ENCODE results near the gene TRIP11.

The TRIP11 gene

DNA sequence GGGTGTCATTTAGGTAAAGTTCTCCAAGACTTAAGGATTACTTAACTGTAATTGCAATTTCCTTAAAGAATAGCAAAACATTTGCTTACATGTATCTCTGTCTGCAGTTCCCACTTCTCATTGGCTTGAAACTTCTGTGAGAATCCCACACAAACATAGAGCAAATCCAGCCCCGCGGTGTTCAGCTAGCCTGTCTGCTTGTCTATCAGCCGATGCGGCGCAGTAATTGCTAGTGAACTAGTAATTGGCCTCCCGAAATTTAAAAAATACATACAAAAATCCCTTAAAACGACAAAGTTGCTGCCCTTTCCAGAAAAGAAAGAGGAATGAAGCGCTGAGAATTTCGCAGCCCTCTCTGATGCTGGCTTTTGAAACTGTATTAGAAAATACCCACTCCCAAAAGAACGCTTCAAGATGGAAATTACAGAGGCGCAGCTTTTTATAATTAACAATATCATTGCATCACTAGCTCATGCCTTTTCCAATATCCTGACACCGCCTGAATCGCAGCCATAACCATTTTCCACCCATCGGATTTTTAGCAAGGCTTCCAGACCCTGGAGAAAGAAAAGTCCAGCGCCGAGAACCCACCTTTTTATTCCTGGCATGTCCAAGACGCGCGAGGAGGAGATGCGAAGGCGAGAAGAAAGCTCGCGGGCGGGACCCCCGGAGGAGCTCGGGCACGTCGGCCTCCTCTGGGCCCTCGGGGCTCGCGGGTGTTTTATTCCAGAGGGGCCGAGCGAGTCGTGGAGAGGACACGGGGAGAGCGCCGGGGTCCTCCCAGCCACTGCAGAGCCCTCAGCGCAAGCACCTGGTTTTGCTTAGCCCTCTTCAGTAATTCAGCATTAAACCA is 93.0 kb downstream of the TRIP11 start:
- peak; percentile 48 to 53 for DNase-seq (ENCODE audit: low read depth in 2 of 2)

DNA sequence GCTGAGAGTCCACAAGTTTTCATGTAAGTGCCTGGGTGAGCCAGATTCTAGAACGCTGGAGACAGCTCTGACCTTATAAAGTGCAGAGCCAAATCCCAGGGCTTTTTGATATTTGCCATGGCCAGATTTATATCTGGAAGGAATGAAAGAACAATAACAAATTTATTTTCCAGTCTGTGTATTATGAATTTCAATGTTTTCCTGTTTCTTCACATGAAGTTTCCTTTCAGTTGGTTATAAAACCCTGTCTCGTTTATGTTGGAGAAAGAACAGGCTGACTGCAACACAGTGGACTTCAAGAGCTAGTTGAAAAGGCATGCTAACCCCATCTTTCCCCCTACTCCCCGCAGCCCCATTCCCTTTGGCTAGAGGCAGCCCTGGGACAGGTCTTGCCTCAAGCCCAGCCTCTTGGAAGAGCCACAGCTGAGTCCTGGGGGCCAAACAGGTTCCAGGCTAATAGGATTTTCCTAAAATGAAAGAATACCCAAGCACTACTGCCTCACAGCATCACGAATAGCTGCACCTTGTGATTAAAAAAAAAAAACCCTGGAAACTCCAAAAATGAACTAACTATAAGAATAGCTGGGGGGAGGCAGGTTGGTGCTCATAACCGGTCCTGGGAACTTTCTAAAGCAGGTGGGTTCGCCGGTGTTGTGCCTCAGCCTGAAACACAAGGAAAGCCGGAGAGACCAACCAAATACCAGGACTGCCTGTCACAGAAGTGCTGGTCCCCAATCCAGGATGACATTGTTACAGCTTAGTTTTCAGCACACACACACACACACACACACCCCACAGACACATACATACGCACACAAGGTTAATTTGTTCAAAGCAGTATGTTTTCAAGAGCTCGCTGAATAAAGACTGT is 93.9 kb downstream of the TRIP11 start:
- DNase-seq (ENCODE audit: low read depth in 2 of 2): peak in 1 of 2 donors; percentile 10
- peak overlapping the region; percentile 51 to 71 for H3K4me3 ChIP-seq (replicated peaks in 1 of 2; ENCODE audit: low read depth in 2 of 2, low read length in 2 of 2)
- TF ChIP-seq, protein P1, sequence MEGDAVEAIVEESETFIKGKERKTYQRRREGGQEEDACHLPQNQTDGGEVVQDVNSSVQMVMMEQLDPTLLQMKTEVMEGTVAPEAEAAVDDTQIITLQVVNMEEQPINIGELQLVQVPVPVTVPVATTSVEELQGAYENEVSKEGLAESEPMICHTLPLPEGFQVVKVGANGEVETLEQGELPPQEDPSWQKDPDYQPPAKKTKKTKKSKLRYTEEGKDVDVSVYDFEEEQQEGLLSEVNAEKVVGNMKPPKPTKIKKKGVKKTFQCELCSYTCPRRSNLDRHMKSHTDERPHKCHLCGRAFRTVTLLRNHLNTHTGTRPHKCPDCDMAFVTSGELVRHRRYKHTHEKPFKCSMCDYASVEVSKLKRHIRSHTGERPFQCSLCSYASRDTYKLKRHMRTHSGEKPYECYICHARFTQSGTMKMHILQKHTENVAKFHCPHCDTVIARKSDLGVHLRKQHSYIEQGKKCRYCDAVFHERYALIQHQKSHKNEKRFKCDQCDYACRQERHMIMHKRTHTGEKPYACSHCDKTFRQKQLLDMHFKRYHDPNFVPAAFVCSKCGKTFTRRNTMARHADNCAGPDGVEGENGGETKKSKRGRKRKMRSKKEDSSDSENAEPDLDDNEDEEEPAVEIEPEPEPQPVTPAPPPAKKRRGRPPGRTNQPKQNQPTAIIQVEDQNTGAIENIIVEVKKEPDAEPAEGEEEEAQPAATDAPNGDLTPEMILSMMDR (IDR thresholded peaks at IDR 0.05; ENCODE audit: low read depth, low read length): no peak

More for the DNA sequence above, 93.0 kb downstream of the TRIP11 start:
- H3K4me3 ChIP-seq (replicated peaks in 1 of 2; ENCODE audit: low read depth in 2 of 2, low read length in 2 of 2): peak overlapping the region; percentile 51 to 71
- TF ChIP-seq, protein P1 (IDR thresholded peaks at IDR 0.05; ENCODE audit: low read depth, low read length): no peak

DNA sequence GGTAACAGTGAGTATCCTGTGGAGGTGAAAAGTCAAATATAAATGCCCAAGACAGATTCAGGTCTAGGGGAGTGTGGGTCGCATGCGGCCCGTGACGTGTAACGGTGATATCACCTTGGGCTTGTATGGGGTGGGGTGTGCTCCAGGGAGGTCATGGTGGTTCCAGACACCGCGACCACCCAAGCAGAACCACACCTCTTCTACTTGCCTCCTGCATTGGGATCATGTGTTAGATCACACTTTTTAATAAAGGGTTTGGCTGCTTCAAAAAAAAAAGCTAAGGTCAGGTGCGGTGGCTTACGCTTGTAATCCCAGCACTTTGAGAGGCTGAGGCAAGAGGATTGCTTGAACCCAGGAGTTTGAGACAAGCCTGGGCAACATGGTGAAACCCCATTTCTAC is 96.9 kb downstream of the TRIP11 start:
- TF ChIP-seq, protein P1 (IDR thresholded peaks at IDR 0.05; ENCODE audit: low read depth, low read length): no peak
- no peak overlapping the region for H3K4me3 ChIP-seq (replicated peaks in 1 of 2; ENCODE audit: low read depth in 2 of 2, low read length in 2 of 2)
- DNase-seq (ENCODE audit: low read depth in 2 of 2): no peak

DNA sequence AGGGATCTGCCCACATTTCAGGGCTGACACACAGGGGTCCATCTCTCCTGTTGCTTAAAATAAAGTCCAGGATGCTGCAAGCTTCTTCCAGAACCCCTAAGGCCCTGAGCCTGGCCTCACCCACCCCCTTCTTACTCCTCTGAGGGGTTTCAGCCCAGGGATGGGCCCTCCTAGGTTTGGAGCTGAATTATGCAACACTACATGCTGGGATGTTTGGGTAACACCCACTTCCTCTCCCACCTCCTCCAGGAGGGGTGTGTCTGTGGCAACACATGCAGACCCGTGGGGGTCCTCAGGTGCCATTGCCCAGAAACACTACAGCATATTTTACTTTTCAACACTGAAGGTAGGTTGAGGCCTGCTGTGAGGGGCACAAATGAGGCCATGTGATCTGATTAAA is 97.7 kb downstream of the TRIP11 start:
- TF ChIP-seq, protein P1 (IDR thresholded peaks at IDR 0.05; ENCODE audit: low read depth, low read length): no peak
- DNase-seq (ENCODE audit: low read depth in 2 of 2): no peak
- H3K4me3 ChIP-seq (replicated peaks in 1 of 2; ENCODE audit: low read depth in 2 of 2, low read length in 2 of 2): no peak overlapping the region

DNA sequence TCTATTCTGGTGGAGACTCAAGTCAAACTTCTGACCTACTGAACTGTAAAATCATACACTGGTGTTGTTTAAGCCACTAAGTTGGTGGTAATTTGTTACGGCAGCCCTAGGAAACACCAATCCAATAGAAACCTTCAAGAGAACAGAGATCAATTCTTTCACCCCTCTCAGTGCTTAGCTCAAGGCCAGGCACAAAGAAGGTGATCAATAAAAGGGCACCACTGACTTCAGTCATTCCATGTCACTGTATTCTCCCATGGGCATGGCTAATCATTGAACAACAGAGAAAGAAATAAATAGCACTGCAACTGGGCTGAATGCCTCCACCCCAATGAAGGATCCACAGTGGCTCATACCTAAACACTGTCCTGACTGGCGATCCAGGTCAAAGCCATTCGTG is 99.7 kb downstream of the TRIP11 start:
- TF ChIP-seq, protein P1 (IDR thresholded peaks at IDR 0.05; ENCODE audit: low read depth, low read length): no peak
- no peak overlapping the region for H3K4me3 ChIP-seq (replicated peaks in 1 of 2; ENCODE audit: low read depth in 2 of 2, low read length in 2 of 2)
- no peak for DNase-seq (ENCODE audit: low read depth in 2 of 2)

DNA sequence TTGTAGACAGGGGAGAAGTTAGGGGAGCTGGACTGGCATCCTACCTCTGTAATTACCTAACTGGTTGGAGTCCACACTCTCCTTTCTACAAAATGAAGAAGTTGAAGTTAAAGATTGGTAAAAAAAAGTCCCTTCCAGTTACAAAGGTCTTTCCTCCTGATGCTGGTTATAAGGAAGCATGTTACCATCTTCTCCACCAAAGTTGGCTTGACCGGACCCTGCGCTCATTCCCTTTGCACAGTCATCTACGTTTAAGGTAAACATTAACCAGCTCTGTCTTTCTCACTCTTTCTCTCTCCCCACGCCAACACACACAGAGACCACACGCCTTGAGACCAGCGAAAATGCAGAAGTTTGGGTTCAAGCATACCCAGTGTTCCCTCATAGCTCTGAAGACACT is 104.3 kb downstream of the TRIP11 start:
- TF ChIP-seq, protein P1 (IDR thresholded peaks at IDR 0.05; ENCODE audit: low read depth, low read length): no peak
- no peak overlapping the region for H3K4me3 ChIP-seq (replicated peaks in 1 of 2; ENCODE audit: low read depth in 2 of 2, low read length in 2 of 2)
- no peak for DNase-seq (ENCODE audit: low read depth in 2 of 2)
